Activated CD4-positive, alpha-beta T cell treated with anti-CD3 and anti-CD28 coated beads for 1 hour (primary cell): ENCODE measurements around the gene POLR1E.

Experiments
- DNase-seq: peaks from one replicate; pipeline ENCODE4 v3.0.0-alpha.2; 2020

The POLR1E gene, protein sequence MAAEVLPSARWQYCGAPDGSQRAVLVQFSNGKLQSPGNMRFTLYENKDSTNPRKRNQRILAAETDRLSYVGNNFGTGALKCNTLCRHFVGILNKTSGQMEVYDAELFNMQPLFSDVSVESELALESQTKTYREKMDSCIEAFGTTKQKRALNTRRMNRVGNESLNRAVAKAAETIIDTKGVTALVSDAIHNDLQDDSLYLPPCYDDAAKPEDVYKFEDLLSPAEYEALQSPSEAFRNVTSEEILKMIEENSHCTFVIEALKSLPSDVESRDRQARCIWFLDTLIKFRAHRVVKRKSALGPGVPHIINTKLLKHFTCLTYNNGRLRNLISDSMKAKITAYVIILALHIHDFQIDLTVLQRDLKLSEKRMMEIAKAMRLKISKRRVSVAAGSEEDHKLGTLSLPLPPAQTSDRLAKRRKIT

DNA sequence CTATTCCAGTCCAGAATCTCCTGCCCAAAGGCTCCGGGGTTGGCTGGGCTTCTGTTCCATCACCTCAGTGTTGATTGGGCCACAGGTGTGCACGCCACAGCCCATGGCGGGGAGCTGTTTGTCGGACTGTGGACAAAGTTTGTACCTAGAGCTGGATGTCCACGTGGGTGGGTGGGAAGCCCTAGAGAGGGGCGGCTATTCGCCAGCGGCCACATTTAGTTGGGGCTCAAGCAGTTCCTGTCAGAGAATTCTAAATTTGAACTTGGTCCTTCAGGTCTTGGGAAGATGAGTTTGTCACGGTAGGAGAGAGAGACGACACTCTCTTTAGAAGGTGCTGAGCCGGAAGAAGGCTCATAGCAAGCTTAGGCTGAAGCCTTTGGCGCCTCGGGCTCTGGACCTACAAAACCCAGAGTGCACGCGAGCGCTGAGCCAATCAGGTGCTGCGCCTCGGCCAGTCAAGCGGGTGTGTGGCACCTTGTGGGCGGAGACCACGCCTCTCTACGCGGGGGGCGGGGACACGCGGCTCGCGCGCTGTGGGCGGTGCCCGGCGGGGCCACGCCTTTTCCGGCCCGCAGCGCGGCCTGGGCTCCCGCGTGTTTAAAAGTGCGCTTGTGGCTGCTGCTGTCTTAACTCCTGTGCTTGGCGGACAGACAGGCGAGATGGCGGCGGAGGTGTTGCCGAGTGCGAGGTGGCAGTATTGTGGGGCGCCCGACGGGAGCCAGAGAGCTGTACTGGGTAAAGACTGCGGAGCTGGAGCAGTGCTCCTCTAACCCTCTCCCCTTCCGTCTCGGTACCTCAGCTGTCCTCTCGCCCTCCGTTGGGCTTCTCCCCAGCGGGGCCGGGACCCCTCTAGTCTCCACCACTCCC lies at the start of gene POLR1E:
Gene POLR1E, plus strand, starts transcription at position 560 of the 867 bp plus-strand sequence. Its CDS starts 100 bp downstream, at position 660.
- DNase-seq, result peak; percentile 96

DNA sequence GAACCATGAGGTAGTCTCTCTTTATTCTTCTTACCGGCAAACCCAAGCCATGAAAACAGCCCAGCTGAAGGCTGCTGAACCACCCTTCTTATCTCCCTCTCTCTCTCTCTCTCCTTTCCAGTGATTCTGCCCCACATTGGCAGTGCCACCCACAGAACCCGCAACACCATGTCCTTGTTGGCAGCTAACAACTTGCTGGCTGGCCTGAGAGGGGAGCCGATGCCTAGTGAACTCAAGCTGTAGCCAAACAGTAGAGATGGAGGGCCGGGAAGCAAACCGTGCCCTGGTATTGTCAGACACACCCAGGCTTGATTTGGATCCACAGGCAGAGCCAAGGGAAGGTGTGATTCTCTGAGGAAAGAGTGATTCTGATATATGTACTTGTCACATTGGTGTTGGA lies 49.2 kb upstream of the POLR1E start:
- no peak for DNase-seq

GRCh38 chr9:37437010-37437409 lies 48.7 kb upstream of the POLR1E start:
- DNase-seq, result no peak

DNA sequence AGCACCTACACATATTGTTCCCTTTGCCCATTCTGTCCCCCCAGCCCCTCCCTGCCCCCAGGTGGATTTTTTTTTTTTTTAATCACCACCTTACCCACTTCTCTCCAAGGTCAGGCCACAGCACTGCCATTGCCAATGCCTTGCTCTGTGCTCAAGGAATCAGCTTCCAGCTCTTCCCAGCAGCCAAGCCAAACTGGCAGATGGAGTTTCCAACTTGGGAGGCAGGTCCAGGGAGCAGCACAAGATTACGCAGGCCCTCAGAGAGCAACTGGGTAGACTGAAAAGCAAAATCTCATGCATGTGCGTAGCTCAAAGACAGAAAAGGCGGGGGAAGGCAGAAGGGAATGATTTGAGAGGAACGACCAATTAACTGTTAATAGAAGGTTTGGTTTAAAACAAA lies 48.1 kb upstream of the POLR1E start:
- DNase-seq, result no peak

GRCh38 chr9:37438359-37438758 lies 47.4 kb upstream of the POLR1E start:
- no peak for DNase-seq

GRCh38 chr9:37441776-37442370 lies 43.9 kb upstream of the POLR1E start:
- DNase-seq, result no peak

GRCh38 chr9:37442556-37442955 lies 43.2 kb upstream of the POLR1E start:
- no peak for DNase-seq

GRCh38 chr9:37443566-37443965 lies 42.2 kb upstream of the POLR1E start:
- DNase-seq, result no peak

- no peak for DNase-seq
Measured at GRCh38 chr9:37444890-37445289, 40.9 kb upstream of the POLR1E start.

- no peak for DNase-seq
Measured at GRCh38 chr9:37445832-37446231, 39.9 kb upstream of the POLR1E start.

DNA sequence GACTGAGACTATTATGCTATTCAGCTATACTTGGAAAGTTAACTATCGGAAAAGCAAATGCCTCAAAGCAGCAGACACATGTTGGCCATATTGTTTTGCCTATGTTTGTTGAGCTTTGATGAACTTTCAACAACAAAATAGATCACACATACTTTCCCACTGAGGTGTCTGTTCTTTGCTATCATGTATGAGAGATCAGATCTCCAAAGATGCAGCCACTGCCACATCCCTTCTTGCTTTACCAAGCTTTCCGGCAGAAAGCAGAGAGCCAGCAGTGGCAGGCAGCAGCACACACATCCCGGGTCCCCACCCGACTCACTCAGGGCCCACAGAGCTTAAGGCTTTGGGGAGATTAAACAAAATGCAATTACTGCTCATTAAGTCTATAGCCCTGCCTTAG lies 39.3 kb upstream of the POLR1E start:
- DNase-seq, result no peak

- no peak for DNase-seq
Measured at GRCh38 chr9:37447111-37447510, 38.6 kb upstream of the POLR1E start.

GRCh38 chr9:37449862-37450632 lies 35.7 kb upstream of the POLR1E start:
- no peak for DNase-seq

DNA sequence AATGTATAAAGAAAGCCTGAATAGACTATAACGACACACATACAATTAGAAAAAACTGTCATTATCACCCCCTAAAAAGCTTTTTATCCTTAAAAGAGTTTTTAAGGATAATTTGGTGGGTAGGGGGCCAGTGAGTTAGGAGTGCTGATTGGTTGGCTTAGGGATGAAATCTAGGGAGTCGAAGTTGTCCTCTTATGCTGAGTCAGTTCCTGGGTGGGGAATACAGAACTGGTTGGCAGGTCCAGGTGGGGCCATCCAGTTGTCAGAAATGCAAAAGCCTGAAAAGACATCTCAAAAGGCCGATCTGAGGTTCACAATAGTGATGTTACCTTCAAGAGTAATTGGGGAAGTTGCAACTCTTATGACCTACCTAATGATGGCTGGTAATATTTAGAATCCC lies 34.1 kb upstream of the POLR1E start:
- DNase-seq, result no peak

DNA sequence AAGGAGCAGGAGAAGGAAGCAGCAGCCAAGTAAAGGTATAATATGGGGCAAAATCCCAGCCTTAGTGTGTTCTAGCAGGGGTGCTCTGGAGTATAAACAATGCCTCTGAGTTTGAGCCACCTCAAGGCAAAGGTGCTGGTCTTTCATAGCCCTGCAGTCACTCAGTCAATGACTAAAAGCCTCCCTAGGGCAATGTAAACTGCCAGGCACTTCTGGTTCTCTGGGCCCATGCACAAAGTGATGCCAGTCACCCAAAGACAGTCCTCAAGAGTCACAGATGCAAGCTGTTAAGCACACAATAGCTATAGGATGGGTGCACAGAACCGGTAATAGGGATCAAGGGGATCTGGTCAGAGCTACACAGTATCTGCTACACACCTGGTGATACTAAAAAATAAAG lies 33.1 kb upstream of the POLR1E start:
- DNase-seq, result no peak

DNA sequence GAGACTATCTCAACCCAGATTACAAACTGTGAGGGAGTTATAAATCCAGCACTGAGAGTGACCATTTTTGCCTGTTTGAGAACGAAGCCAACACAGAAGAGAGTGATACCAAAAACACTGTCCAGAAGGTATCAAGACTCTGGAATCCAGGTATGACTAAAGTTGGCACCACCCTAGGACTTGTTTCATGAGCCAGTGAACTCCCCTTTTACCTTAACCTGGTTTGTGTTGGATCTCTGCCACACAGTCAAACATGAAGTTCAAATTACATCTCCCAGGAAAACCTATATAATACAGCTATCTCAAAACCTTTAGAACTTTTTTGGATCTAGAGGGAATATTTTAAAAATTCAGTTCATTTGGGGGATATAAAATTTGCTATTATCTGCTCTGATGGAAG lies 31.9 kb upstream of the POLR1E start:
- DNase-seq, result no peak

- DNase-seq, result no peak
Measured at GRCh38 chr9:37454238-37454637, 31.5 kb upstream of the POLR1E start.

- DNase-seq, result no peak
Measured at GRCh38 chr9:37455884-37456647, 29.7 kb upstream of the POLR1E start.

DNA sequence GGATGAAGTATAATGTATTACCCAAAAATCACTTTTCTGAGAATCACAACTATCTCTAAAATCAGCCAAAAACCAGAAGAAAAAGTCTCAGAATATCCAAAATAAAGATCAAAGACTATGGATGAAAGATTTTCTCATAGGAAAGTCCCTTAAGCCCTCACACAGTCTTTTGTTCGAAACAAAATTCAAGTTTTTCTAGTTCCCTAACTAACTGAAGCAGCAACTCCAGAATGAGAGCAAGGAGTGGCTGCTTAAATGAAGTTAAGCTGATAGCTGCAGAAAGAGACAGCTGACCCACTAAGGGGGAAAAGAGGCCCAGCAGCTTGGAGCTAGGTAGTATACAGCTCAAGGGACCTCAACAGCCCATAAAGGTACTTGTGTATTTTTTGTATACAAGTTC lies 28.9 kb upstream of the POLR1E start:
- no peak for DNase-seq

- DNase-seq, result no peak
Measured at GRCh38 chr9:37464006-37464405, 21.7 kb upstream of the POLR1E start.

DNA sequence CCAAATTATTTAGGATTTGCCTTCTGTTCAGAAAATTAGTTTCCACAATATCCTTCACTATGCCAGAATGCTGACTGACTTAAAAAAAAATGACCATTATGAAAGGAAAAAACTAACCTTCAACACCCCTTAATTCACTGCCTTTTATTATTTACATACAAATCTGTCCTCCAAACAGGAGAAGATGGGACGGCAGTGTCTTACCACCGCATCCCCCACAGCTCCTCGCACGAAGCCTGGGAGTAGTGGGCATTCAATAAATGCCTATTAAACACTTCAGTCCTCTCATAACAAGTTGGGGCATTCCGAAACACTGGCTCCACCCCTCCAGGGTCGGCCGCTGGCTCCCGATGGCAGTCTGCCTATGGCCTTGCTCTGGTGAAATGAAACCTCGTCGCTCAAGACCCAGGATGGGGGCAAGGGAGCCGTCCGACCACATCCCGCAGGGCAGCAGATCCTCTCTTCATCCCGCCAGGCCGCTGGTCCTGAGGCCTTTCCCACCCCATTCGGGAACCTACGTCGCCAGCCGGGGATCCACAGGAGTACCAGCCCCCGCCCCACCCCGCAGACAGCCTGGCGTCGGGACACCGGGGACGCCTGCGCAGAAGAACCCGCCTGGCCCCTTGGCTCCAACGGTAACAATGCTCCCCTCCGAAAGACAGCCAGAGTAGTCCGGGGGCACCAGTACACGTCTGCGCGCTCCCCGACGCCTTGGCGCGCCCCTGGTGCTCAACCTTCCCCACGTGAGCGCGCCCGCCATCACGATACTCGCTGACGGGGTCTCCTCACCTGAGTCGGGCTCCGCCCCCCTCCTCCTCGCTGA lies 21.1 kb upstream of the POLR1E start:
- peak; percentile 52 for DNase-seq
